A172 (cell line): ENCODE results near the gene OR5W2. TPM values are rescaled to one million over a fixed set of nuclear protein-coding genes. Genes with fewer than 3 reads are reported as not detected.
A peak's percentile ranks its signal among the peaks of the same experiment; 100 is the strongest.
"Not testable (repeated sequence)": the region's sequence is repeated elsewhere in the genome, so short reads cannot be mapped to it uniquely, and the experiment has no call there.

ENCODE experiments used
- DNase-seq: peaks from one replicate; pipeline ENCODE4 v3.0.0-alpha.2; 2015; ENCODE audit warnings: low spot score
- total RNA-seq: library from RNA; depleted of rRNA; stranded (reverse); fragments of >200 nt; shearing (Covaris generic); gene quantifications from 2 replicates; pipeline ENCODE4 v1.2.3, GENCODE V29; 2014; rRNA removed

OR5W2 gene
- total RNA-seq, result not detected in 2 replicates

DNA sequence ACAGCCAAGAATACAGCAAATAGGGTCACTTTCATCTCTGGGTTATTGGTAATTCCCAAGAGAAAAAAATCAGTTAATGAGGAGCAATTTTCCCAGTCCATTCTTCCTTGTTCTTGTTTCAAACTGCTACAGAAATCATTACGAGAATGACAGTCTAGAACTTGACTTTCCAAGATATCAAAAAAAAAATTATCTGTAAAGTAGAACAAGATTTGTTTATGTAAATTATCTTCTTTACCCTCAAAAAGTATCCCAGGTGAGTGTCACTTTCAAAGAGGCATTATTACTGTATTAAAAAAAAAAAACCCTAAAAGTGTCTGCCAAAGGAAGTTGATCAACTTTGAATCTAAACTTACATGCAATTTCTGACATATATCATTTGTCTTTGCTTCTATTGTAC is at the start of gene OR5W2:
Gene OR5W2 (minus strand): TSS at position 101 of the 400 bp plus-strand sequence. CDS start 0 bp downstream, at position 101.
- DNase-seq, result no peak

DNA sequence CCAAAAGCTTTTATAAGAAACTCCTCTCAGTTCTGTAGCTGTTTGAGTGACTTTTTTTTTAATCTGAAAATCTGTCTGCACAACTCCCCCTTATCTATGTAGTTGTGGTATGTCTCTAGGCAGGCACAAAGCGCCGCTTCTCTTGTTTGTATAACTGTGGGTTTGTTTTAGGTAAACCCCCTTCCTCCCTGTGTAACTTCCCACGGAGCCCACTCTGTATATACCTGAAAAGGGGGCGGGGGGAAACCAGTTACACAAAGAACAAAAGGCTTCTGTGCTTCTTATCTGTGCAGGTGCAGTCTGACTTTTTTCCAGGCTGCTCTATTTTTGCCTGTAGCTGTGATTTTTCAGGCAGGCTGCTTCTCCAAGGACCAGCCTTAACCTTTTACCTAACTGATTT is 42.1 kb upstream of the OR5W2 start:
- no peak for DNase-seq

DNA sequence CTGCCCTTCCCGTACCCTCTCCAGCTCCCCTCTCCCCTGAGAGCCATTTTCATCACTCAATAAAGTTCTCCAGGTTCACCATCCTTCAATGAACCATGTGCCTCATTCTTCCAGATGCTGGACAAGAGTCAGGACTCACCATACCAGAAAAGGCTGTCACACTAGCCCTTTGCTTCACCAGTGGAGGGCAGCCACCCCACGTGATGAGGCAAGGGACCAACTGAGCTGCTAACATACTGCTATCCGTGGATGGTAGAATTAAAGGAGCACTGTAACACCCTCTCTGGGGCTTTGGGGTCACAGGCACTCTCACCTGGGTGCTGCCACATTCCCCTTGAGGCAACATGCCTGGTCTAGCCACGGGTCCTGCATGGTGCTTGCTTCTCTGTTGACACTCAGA is 34.9 kb upstream of the OR5W2 start:
- no peak for DNase-seq

DNA sequence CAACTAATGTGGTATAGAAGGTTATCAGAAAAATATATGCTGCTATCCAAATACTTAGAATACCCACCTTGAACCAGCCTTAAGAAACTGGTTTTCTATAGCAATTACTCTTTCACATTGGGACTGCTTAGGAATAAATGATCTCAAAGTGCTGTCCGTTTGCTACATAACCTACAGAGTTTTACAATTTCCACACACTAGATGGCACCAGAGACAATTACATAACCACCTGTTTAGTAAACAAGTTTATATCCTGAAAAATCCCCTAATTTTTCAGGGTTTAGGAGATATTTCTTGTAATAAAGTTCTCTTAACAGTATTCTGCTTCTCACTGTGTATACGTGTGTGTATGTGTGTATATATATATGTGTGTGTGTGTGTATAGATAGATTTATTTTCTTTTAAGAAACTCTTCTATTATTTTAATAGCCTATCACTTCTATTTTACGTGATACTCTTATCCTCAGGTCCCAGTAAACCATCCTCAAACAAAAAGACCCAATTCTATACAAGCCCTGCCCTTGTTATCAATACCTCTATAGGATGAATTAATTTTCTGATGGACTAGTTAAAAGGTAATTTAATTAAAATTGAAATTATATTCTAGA is 28.5 kb upstream of the OR5W2 start:
- DNase-seq, result peak; percentile 23

DNA sequence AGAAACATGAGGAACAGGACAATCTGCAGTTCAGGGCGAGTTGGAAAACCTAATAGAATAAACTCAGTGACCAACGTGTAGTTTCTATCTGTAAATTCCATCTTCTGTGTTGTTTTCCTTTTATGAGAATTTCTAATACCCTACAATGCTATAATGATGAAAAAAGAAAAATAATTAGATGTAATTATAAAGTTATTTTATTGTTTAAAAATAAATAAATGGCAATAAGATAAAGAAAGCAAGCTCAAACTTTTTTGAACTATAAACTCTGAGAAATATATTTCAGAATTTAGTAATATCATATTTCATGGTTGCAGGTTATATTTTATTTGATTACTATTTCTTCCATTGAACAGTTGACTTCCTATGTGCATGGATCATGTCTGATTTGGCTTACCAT is 21.9 kb upstream of the OR5W2 start, which contains the start of gene OR5I1:
Gene OR5I1 (minus strand): TSS at position 101 of the 400 bp plus-strand sequence. CDS start 0 bp downstream, at position 101.
- DNase-seq, result no peak

DNA sequence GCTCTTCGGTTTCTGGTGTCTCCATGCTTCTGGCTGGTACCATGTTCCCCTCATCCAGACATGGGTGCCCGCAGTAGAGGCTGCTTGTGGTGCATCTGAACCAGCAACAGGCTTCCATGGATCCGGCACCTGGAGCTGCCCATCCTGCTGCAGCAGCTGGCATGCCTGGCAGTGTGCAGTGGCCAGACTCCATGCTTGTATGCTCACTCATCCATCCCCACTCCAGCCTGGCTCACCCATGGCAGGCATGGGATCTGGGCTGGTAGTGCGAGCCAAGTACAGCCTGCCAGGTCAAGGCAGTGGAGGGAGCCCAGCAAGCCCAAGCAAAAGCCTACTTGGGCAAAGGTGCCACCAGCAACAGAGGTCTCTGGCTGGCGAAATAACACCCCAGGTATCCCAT is 6.2 kb upstream of the OR5W2 start:
- DNase-seq, result no peak

DNA sequence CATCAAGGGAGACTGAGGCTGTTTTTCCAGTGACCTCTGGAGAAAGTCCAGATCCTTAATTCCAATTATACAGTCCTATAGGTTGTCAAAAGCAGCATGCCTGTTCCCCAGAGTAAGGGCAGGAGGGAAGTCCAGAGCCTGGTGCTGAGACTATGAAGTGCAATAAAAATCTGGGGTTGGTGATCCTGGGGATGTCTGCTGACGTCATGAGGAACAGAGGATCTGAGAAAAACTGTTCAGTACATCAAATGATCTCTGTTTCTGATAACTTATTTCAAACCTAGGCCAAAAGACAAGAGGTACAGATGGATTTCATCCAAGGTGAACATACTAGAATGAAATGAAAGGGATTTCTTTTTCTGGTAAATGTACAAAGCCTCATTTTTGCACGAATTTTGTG is 12.1 kb downstream of the OR5W2 start:
- DNase-seq, result no peak

DNA sequence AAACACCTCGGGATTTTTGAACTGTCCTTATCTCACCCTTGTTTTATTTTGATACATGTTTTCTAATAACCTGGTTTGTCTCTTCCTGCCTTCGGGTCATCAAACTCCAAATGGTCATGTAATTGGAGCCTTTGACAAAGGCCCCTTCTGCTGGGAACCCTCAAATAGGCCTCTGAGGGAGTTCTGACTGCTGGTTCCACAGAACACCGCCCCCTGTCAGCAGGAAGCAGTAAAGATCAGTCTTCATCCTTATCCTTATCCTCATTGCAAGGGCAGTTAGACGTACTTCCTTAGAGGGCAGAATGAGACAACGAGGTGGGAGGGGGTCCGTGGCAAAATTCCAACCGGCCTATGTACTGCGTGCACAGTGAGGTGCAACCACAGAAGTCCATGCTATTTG is 19.2 kb downstream of the OR5W2 start:
- no peak for DNase-seq

DNA sequence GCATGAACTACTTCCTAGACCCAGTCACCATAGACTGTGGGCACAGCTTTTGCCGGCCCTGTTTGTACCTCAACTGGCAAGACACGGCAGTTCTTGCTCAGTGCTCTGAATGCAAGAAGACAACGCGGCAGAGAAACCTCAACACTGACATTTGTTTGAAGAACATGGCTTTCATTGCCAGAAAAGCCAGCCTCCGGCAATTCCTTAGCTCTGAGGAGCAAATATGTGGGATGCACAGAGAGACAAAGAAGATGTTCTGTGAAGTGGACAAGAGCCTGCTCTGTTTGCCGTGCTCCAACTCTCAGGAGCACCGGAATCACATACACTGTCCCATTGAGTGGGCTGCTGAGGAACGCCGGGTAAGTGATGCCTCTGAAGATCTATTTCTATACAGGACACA is 28.9 kb downstream of the OR5W2 start:
- DNase-seq, result not testable (repeated sequence)

DNA sequence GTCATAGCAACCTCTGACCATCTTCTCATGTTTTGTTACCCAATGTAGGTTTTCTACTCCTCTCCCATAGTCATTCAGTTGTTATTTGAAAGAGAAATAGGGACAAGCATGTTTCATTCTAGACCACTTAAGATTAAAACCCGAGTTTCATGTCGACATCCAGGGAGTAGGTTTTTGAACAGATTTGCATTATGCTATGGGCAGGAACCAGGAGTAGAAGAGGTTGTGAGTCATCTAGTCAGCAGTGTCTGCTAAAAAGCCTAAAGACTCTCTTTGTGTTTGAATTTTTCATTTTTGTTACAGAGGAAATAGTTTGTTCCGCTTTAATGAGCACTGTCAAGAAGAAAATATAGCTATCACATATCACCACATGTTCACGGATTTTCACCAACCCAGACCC is 29.4 kb downstream of the OR5W2 start:
- DNase-seq, result not testable (repeated sequence)

DNA sequence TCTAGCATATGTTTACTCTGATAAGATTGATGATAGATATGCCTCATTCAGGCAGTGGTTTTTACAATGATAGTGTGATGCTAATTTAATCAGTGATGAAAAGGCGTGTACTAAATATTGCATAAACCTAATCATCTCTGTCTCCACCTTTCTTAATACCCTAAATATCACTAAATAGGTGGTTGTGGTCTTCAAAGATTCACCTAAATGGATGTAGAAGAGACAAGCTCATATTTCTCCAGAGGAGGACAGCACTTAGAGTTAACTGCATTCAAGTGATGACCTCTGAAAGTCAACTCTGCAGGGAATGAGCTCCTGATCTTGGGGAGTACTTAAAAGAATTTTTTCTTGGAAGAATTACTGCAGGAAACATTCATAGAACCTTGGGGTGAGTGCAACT is 31.4 kb downstream of the OR5W2 start, which contains the start of gene TRIM51:
Gene TRIM51 (plus strand): TSS at position 301 of the 400 bp plus-strand sequence. CDS start 2,132 bp downstream, outside the sequence.
- DNase-seq, result not testable (repeated sequence)

DNA sequence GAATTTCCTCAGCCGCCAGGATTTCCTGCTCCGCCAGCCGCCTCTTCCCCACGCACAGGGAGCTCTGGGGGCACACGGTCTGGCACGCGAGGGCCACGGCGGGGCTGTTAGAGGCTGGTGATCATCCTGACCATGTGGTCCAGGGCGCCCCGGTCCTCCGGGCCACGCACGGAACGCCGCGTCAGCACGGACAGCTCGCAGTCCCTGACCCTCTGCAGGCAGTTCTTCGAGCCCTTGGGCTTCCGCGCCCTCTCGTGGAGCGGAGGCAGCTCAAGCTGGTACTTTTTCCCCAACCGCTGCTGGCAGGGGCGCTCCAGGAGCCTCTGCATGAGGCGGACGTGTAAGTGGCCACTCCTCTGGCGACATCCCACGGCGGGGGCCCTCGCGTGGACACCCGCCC is 41.2 kb downstream of the OR5W2 start:
- DNase-seq, result not testable (repeated sequence)

DNA sequence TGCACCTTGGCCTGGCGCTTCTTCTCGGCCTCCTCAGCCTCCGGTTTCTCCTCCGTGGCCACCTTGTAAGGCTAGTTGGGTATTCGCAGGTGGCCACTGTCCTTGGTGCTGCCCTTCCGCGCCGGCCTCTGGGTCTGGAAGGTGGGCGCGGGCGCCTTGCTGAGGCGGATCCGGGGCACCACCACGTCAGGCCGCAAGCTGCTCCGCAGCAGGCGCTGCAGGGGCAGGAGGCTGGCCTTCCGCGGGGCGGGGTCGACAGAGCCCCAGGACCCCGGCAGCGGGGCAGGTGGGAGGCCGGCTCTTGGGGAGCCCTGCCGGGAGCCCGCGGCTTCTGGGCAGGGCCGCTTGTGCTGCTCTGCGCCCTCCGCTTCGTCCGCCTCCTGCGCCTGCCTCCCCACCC is 41.7 kb downstream of the OR5W2 start:
- not testable (repeated sequence) for DNase-seq

DNA sequence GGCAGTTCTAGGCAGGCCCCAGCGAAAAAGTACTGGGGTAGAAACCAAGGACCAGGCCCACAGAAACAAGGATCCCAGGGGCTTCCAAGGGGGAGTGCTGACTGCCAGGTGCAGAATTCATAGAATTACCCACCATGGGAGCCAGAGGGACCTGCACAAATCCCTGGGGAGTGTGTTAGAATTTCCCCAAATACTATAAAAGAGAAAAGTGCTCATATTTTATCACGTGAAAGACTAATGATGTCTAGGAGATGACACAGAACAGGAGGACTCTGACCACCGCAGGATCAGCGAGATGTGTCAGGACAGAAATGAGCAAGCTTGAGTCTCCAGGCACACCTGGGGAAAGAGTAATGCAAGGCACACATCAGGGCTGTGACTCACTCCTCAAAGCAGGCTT is 47.0 kb downstream of the OR5W2 start:
- not testable (repeated sequence) for DNase-seq

Other genes with a start within 250 kb of the OR5W2 start
- not detected in 2 replicates for gene OR5D13, start 141.1 kb downstream of the OR5W2 start, total RNA-seq
- not detected in 2 replicates for gene OR5D14, start 119.0 kb downstream of the OR5W2 start, total RNA-seq
- not detected in 2 replicates for gene OR5L1, start 103.2 kb downstream of the OR5W2 start, total RNA-seq
- gene OR5D18, start 95.0 kb downstream of the OR5W2 start, total RNA-seq, result not detected in 2 replicates
- not detected in 2 replicates for gene OR5L2, start 87.4 kb downstream of the OR5W2 start, total RNA-seq
- gene OR5D16, start 75.8 kb downstream of the OR5W2 start, total RNA-seq, result not detected in 2 replicates
- gene TRIM51, start 31.3 kb downstream of the OR5W2 start, total RNA-seq, result not detected in 2 replicates
- not detected in 2 replicates for gene OR5I1, start 21.8 kb upstream of the OR5W2 start, total RNA-seq
- gene OR10AG1, start 55.4 kb upstream of the OR5W2 start, total RNA-seq, result not detected in 2 replicates
- not detected in 2 replicates for gene OR5F1, start 80.0 kb upstream of the OR5W2 start, total RNA-seq
- gene OR5AS1, start 113.1 kb upstream of the OR5W2 start, total RNA-seq, result not detected in 2 replicates
- gene OR8I2, start 178.7 kb upstream of the OR5W2 start, total RNA-seq, result not detected in 2 replicates
- gene OR8H2, start 189.1 kb upstream of the OR5W2 start, total RNA-seq, result not detected in 2 replicates
- not detected in 2 replicates for gene OR8H3, start 207.8 kb upstream of the OR5W2 start, total RNA-seq
- not detected in 2 replicates for gene OR8J3, start 225.6 kb upstream of the OR5W2 start, total RNA-seq
- gene OR8K5, start 245.7 kb upstream of the OR5W2 start, total RNA-seq, result not detected in 2 replicates